ENCODE results near the gene SNAP29. TPM values are rescaled to one million over a fixed set of nuclear protein-coding genes. Genes with fewer than 3 reads are reported as not detected.
A peak's percentile ranks its signal among the peaks of the same experiment; 100 is the strongest.
"Not testable (repeated sequence)": the region's sequence is repeated elsewhere in the genome, so short reads cannot be mapped to it uniquely, and the experiment has no call there.

Gene SNAP29
- total RNA-seq, 1 experiment from 2014 or later: 17.9 TPM

DNA sequence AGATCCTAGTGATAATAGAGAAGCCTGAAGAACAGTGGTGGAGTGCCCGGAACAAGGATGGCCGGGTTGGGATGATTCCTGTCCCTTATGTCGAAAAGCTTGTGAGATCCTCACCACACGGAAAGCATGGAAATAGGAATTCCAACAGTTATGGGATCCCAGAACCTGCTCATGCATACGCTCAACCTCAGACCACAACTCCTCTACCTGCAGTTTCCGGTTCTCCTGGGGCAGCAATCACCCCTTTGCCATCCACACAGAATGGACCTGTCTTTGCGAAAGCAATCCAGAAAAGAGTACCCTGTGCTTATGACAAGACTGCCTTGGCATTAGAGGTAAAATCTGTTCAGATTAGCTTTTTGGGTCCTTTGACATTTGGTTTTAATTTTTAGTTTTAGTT lies 75.1 kb downstream of the SNAP29 start:
- H3K27me3 ChIP-seq (ENCODE audit: insufficient read depth, low read length): no peaks in the 10 kb centered on the region
- no peak overlapping the region for H2BK12ac ChIP-seq (ENCODE audit: insufficient read length, low read depth, low read length)
- Mint-ChIP-seq H3K36me3 (ENCODE audit: insufficient read depth in 1 of 3, low read depth in 3 of 3) (peaks cover 32 to 71% (median 51%) of the 10 kb centered on the region in 3 experiments), H3K4me3 (no peak overlapping the region), H3K9me3 (no peaks in the 10 kb centered on the region), H3K27ac (peak overlapping the region in 1 of 3 experiments; percentile 25; a peak in 1 of 7 replicates), H3K4me1 (peaks cover 13 to 18% of the 10 kb centered on the region in 2 experiments), H3K27me3 (ENCODE audit: low read depth) (no peaks in the 10 kb centered on the region; the same call in 1 of the 2 replicates)
- no peak overlapping the region for H3K14ac ChIP-seq (ENCODE audit: insufficient read depth, low read length)
- H2BK120ac ChIP-seq (ENCODE audit: low read depth, low read length, poor library complexity, severe bottlenecking): no peak overlapping the region
- H4K20me1 ChIP-seq (ENCODE audit: control insufficient read depth, insufficient read depth, insufficient read length): no peaks in the 10 kb centered on the region
- no peak overlapping the region for H3K18ac ChIP-seq (ENCODE audit: insufficient read length, low read depth, low read length)
- no peak for TF ChIP-seq CTCF (conservative IDR thresholded peaks at IDR 0.05)
- whole genome bisulfite sequencing (ENCODE audit: extremely low coverage, insufficient read length, low lambda C conversion rate): no CpG with 5 or more reads among the region's 7 CpGs
- H3K9me3 ChIP-seq (ENCODE audit: control insufficient read depth, low read depth, low read length): no peaks in the 10 kb centered on the region
- no peak overlapping the region for H3K56ac ChIP-seq (ENCODE audit: insufficient read length, low read depth, low read length)
- no peak overlapping the region for H3K9ac ChIP-seq (ENCODE audit: extremely low read depth, insufficient read length, low read length)
- no peak overlapping the region for H3T11ph ChIP-seq (ENCODE audit: low read length)
- no peak overlapping the region for H3K23ac ChIP-seq (ENCODE audit: insufficient read length, low read depth, low read length)
- H3K4me2 ChIP-seq (ENCODE audit: insufficient read depth, insufficient read length, low read length): no peak overlapping the region
- H3K27ac ChIP-seq (ENCODE audit: insufficient read length, low read depth, low read length): no peak overlapping the region
- no peaks in the 10 kb centered on the region for H3K4me1 ChIP-seq (ENCODE audit: insufficient read depth, low read length)
- no peak overlapping the region for H4K5ac ChIP-seq (ENCODE audit: insufficient read length, low read depth, low read length)
- no peak overlapping the region for H2BK15ac ChIP-seq (ENCODE audit: low read depth, low read length)
- no peak for DNase-seq
- no peak overlapping the region for H4K8ac ChIP-seq (replicated peaks; ENCODE audit: insufficient read length, low read depth, low read length)
- no peaks in the 10 kb centered on the region for H3K23me2 ChIP-seq (ENCODE audit: insufficient read length, low read depth, low read length, poor library complexity, severe bottlenecking)
- H2BK5ac ChIP-seq (ENCODE audit: insufficient read length, low read length): no peak overlapping the region
- H2BK20ac ChIP-seq (ENCODE audit: low read depth, low read length, poor library complexity, severe bottlenecking): no peak overlapping the region
- H3K4ac ChIP-seq (ENCODE audit: low read depth, low read length): no peak overlapping the region
- no peak overlapping the region for H2AK5ac ChIP-seq (ENCODE audit: insufficient read length, low read length)
- no peak overlapping the region for H4K91ac ChIP-seq (ENCODE audit: insufficient read length, low read depth, low read length)
- peaks cover 9% of the 10 kb centered on the region for H3K79me1 ChIP-seq (ENCODE audit: insufficient read depth, low read depth, low read length, poor library complexity, severe bottlenecking)
- H2AFZ ChIP-seq (ENCODE audit: low read length): no peak overlapping the region
- peaks cover 70% of the 10 kb centered on the region; the same call in 1 of the 2 replicates for H3K79me2 ChIP-seq (ENCODE audit: insufficient read depth, low read length)

DNA sequence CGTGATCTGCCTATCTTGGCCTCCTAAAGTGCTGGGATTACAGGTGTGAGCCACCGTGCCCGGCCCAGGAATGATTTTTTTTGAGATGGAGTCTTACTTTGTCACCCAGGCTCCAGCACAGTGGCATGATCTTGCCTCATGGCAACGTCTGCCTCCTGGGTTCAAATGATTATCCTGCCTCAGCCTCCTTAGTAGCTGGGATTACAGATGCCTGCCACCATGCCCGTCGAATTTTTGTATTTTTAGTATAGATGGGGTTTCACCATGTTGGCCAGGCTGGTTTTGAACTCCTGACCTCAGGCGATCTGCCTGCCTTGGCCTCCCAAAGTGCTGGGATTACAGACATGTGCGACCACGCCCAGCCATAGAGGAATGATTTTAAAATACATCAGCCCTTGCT lies 76.2 kb downstream of the SNAP29 start:
- not testable (repeated sequence) for H3K27ac Mint-ChIP-seq; H3K27ac ChIP-seq (ENCODE audit: insufficient read length, low read depth, low read length); H3K9ac ChIP-seq (ENCODE audit: extremely low read depth, insufficient read length, low read length); H3T11ph ChIP-seq (ENCODE audit: low read length); H3K56ac ChIP-seq (ENCODE audit: insufficient read length, low read depth, low read length); H2AK5ac ChIP-seq (ENCODE audit: insufficient read length, low read length); H3K4me2 ChIP-seq (ENCODE audit: insufficient read depth, insufficient read length, low read length); H3K23ac ChIP-seq (ENCODE audit: insufficient read length, low read depth, low read length); H2BK12ac ChIP-seq (ENCODE audit: insufficient read length, low read depth, low read length); H3K9me3 Mint-ChIP-seq; H4K5ac ChIP-seq (ENCODE audit: insufficient read length, low read depth, low read length); H3K27me3 Mint-ChIP-seq (ENCODE audit: low read depth); H3K18ac ChIP-seq (ENCODE audit: insufficient read length, low read depth, low read length); H2BK15ac ChIP-seq (ENCODE audit: low read depth, low read length); DNase-seq; H3K4me3 Mint-ChIP-seq; H3K79me1 ChIP-seq (ENCODE audit: insufficient read depth, low read depth, low read length, poor library complexity, severe bottlenecking); H4K8ac ChIP-seq (replicated peaks; ENCODE audit: insufficient read length, low read depth, low read length); H2BK5ac ChIP-seq (ENCODE audit: insufficient read length, low read length); H4K91ac ChIP-seq (ENCODE audit: insufficient read length, low read depth, low read length); H2AFZ ChIP-seq (ENCODE audit: low read length); H3K9me3 ChIP-seq (ENCODE audit: control insufficient read depth, low read depth, low read length); H3K4ac ChIP-seq (ENCODE audit: low read depth, low read length); H3K23me2 ChIP-seq (ENCODE audit: insufficient read length, low read depth, low read length, poor library complexity, severe bottlenecking); H3K4me1 ChIP-seq (ENCODE audit: insufficient read depth, low read length); H2BK20ac ChIP-seq (ENCODE audit: low read depth, low read length, poor library complexity, severe bottlenecking); H4K20me1 ChIP-seq (ENCODE audit: control insufficient read depth, insufficient read depth, insufficient read length); H3K14ac ChIP-seq (ENCODE audit: insufficient read depth, low read length); H2BK120ac ChIP-seq (ENCODE audit: low read depth, low read length, poor library complexity, severe bottlenecking); H3K27me3 ChIP-seq (ENCODE audit: insufficient read depth, low read length)
- Mint-ChIP-seq H3K4me1 (peaks cover 18 to 22% of the 10 kb centered on the region in 2 experiments), H3K36me3 (ENCODE audit: insufficient read depth in 1 of 3, low read depth in 3 of 3) (peaks cover 32 to 68% (median 52%) of the 10 kb centered on the region in 3 experiments)
- WGBS (ENCODE audit: extremely low coverage, insufficient read length, low lambda C conversion rate): no CpG with 5 or more reads among the region's 9 CpGs
- H3K79me2 ChIP-seq (ENCODE audit: insufficient read depth, low read length): peaks cover 71% of the 10 kb centered on the region; the same call in 1 of the 2 replicates

Measured in H9 (cell line).